HG02981 (cell line): ENCODE results near the gene PIK3C2G.

Experiments used
- ATAC-seq: cut with Tn5 transposase; IDR thresholded peaks from one replicate; pipeline ENCODE4 v1.9.1; 2021; ENCODE audit warnings: mild to moderate bottlenecking, moderate library complexity; ENCODE audit not compliant: unreplicated experiment

PIK3C2G gene

DNA sequence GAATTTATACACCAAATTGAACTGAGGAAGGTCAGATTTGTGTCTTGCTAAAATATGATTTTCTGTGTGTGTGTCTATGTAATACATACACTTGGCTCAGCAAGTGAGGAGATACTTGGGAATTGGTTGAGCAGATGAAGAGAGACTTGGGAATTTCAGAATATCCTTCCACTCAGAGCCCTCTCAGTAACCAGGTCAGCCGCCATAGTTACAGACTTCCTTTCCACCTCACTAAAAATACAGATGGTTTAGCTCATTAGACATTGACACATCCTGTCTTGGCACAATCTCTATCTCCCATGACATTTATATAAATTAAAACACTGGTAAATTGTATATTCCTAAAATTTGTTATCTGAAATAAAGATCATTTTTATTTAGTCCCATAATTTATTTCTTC lies 15.9 kb downstream of the PIK3C2G start:
- ATAC-seq = no peak

- no peak for ATAC-seq
Observed at GRCh38 chr12:18280728-18281127, 19.4 kb downstream of the PIK3C2G start.

DNA sequence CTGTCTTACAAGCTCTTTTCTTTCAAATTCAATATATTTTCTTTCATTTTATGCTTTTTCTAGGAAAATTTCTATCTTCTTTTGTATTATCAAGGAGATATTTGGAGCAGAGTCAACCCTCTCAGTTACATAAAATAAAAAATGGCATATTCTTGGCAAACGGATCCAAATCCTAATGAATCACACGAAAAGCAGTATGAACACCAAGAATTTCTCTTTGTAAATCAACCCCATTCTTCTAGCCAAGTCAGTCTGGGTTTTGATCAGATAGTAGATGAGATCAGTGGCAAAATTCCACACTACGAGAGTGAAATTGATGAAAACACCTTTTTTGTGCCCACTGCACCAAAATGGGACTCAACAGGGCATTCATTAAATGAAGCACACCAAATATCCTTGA lies 20.6 kb downstream of the PIK3C2G start:
- ATAC-seq = no peak

DNA sequence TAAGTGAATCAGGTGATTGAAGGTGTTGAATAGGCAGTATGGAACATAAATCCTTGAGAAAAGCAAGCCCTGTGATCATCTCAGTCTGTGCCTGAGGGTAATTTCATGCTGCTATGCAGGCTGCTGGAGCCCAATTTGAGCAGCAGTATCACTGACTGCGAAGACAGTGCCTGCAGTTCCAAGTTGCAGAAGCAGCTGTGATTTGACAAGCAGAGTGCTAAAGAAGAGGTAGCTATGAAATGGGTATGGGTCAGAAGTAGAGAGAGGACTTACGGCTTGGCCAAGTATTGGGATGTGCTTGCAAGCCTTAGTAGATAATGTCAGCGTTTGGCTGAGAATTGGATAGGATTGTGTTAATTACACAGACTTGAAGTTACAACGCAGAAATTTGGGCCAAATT lies 22.5 kb downstream of the PIK3C2G start:
- no peak for ATAC-seq

- ATAC-seq = no peak
Observed at GRCh38 chr12:18284386-18284785, 23.1 kb downstream of the PIK3C2G start.

- ATAC-seq = no peak
Observed at GRCh38 chr12:18285161-18285560, 23.8 kb downstream of the PIK3C2G start.

DNA sequence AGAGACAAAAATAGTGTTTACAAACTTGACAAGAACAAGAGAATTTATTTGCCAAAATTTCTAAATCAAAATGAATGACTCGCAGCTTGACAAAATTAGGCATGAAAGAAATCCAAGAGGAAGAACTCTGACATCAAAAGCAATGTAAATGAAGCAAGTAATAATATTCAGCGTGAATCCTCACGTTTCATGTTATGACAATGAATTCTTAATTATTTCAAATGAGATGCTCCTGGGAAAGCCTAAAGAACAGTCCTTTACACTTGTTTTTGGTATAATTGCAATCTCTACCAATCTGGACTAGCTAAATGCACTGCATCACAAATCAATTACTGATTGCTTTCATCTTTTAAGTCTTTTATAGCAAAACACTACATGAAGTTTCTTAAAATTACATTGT lies 29.1 kb downstream of the PIK3C2G start:
- ATAC-seq = no peak

- no peak for ATAC-seq
Observed at GRCh38 chr12:18294889-18295288, 33.6 kb downstream of the PIK3C2G start.

DNA sequence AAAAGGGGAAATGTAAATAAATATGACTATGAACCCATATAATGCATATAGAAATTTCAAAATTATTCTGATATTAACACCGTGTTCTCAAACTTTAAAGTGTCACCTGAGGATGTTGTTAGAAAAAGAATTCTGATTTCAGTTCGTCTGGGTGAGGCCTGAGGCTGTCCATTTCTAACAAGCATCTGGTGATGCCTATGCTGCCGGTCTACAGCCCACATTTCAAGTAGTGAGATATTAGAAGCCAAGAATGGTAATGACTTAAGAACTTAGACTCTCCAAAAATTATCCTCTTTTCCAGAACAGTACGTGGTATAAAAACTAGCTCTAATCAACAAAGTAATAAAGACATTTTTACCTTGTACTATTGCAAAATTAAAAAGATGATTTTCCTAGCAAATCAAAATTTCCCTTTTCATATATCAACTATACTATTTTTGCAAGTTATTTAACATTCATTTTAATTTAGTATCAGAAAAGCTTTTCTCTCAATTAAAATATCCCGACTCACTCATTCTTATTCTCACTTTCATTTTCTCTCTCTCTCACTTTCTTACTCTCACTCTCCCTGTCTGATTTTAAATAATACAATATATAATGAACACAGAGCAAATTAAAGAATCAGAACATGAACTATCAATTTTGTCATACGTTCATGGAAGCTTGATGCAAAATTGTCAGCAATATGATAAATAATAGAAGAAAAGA lies 35.0 kb downstream of the PIK3C2G start:
- no peak for ATAC-seq

DNA sequence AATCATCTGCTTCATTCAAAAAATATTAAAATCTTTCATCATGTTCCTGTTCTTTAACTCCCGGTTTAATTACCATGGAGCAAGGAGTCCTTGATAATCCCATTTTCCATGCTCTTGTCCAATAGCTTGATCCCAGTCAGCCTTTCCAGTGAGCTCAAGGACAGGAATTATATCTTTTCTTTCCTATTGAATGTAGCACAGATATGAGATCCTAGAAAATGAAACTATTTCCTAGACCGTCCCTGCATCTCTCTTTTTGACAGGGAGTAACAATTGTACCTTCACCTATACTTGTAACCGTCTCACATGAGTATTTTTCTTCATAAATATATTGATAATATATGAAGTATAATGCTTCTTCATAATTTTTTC lies 35.6 kb downstream of the PIK3C2G start:
- no peak for ATAC-seq

DNA sequence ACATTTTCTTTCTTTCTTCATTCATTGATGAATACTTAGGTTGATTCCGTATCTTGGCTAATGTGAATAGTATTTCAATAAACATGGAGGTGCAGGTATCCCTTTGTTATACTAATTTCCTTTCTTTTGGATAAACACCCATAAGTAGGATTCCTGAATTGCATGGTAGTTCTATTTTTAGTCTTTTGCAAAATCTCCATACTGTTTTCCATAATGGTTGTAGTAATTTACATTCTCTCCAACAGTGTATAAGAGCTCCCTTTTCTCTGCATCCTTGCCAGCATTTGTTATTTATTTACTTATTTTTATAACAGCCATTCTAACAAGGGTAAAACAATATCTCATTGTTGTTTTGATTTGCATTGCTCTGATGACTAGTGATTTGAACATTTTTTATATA lies 36.6 kb downstream of the PIK3C2G start:
- no peak for ATAC-seq

- ATAC-seq = no peak
Observed at GRCh38 chr12:18302809-18303430, 41.6 kb downstream of the PIK3C2G start.

GRCh38 chr12:18304609-18305008 lies 43.3 kb downstream of the PIK3C2G start:
- ATAC-seq = no peak

- no peak for ATAC-seq
Observed at GRCh38 chr12:18306311-18306710, 45.0 kb downstream of the PIK3C2G start.

DNA sequence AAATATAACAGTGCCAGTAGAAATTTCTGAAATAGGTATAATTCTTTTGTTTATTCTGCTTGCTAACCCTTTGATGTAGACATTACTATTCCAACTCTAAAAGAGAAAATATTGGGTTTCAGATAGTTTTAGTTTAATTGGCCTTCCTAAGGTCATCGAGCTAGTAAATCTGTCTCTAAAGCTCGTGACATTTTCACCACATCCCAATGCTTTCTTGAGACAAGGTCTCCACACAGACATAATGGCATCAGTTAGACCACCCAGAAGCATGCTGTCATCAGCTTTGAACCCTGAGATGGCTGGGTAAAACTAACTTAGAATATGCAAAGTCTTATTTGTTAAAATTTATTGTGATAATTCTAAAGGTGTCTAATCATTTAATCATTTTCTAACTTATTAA lies 52.0 kb downstream of the PIK3C2G start:
- ATAC-seq = no peak

DNA sequence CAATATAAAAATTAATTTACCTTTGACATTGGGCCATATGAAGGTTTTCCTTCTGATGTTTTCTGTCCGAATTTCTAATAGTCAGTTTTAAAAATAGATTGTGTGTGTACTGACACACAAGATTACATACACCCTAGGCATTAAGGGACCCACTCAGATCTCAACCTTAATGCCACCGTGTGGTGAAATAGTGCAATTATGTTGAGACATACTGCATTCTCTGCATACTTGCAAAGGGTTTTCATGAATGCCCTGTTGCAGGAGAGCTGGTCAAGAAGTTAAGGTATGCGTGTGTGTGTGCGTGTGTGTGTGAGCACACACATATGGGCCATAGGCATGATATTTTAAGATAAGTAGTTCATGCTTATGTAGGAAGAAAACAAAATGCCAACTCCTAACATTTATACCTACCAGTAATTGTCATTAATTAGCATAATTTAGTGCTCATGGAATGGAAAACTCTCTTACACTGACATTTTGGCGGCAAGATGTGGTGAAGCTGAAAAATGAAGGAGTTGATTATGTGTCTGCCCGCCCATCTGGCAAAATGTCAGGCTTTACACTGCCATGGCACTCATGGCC lies 58.8 kb downstream of the PIK3C2G start:
- peak; percentile 63 for ATAC-seq

DNA sequence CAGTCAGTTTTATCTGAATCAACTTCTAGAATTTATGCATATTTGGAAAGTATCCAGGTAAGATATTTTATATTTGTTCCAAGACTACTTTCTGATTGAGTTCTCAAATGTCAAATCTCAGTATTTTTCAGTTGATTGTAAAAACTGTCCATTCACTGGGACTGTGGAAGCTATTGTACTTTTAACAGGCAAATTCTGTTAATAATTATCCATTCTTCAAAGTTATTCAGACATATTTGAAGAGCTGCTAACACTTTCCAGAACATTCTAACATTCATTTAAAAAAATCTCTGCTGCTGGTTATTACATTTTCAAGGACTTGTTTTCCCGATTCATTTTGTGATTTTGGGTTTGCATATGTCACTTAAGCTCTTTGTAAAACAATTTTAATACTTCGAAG lies 59.7 kb downstream of the PIK3C2G start:
- no peak for ATAC-seq

DNA sequence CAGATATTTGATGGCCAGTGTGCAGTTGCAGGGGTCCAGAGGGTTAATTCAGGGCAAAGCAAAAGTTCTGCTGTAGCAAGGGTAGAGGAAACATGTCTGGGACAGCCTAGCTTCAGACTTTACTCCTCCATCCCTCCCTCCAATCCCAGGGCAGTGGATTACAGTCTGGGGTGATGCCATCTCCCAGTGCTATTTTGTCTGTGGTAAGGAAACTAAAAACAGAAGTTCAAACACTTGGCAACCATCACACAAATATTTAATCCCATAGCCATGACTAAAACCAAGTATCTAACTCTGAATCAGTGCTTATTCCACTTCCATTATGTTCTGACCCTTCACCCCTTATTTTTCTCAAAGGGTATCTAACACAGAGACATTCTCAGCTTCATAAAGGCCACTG lies 61.8 kb downstream of the PIK3C2G start:
- no peak for ATAC-seq

- no peak for ATAC-seq
Observed at GRCh38 chr12:18327036-18327435, 65.7 kb downstream of the PIK3C2G start.

GRCh38 chr12:18332173-18332572 lies 70.9 kb downstream of the PIK3C2G start:
- ATAC-seq = no peak

GRCh38 chr12:18339633-18340032 lies 78.3 kb downstream of the PIK3C2G start:
- ATAC-seq = no peak

- no peak for ATAC-seq
Observed at GRCh38 chr12:18340186-18340585, 78.9 kb downstream of the PIK3C2G start.

DNA sequence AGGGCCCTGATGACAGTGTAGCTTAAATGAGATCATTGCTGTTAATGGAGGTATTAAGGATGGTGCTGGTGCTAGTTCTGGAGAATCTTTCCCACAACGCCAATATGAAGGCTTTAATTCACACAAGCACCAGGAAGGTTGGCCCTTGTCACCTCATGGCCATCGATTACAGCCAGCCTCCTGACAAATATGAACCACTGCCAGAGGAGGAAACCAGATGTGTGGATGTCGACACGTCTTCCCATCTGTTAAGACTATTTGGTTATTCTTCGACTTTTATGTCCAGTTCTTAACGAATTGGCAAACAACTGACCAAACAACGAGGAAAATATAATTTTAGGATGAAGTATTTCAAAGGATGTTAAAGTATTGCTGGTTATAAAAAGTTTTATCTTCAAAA lies 79.5 kb downstream of the PIK3C2G start:
- ATAC-seq = no peak
